MM.1S (cell line): ENCODE results near the gene GSX2.

Experiments used
- CTCF ChIP-seq: fragments of 300-600 bp; sonication (generic); IDR thresholded peaks from 2 replicates; pipeline ENCODE4 v1.5.1; 2016; ENCODE audit warnings: antibody characterized with exemption, low read length, mixed read lengths
- EZH2phosphoT487 ChIP-seq: fragments of 300-600 bp; sonication (generic); IDR thresholded peaks from 2 replicates; pipeline ENCODE4 v1.6.1; 2018; ENCODE audit warnings: antibody characterized with exemption, low read length

DNA sequence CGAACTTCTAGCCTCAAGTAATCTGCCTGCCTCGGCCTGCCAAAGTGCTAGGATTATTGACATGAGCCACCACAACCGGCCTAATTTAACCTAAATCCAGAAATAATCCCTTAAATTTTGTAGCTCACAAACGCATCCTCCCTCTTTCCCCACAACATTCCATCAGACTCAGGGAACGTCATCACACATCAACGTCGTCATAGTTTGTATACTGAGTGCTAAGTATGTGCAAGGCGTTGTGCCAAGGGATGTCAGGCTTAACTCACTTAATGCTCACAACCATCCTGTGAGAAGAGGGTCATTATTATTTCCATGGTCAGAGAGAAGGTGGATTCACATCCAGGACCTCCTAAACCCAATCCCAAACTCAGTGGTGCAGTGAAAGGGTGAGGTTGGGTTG lies 9.6 kb upstream of the GSX2 start:
- TF ChIP-seq CTCF = no peak
- TF ChIP-seq EZH2phosphoT487 = no peak
